ENCODE results near the gene PRAC2. TPM values are rescaled to one million over a fixed set of nuclear protein-coding genes. Genes with fewer than 3 reads are reported as not detected.

PRAC2 gene
- total and polyA plus RNA-seq, 2 of the 13 experiments (the other 11 are each of a cell fraction or from before 2014, with no cell fraction given) = not detected

- TF ChIP-seq HMGXB4 (CRISPR knock-in tag; IDR thresholded peaks at IDR 0.05; ENCODE audit: borderline replicate concordance in 1 of 2, low read depth in 1 of 2) (no peak), CEBPG (CRISPR knock-in tag; IDR thresholded peaks at IDR 0.05) (no peak), TBL1XR1 (IDR thresholded peaks at IDR 0.05; ENCODE audit: borderline replicate concordance, low read length, partially characterized antibody) (peak; percentile 59), SNRNP70 (IDR thresholded peaks at IDR 0.05; ENCODE audit: low read depth, low read length) (no peak), XBP1 (CRISPR knock-in tag; IDR thresholded peaks at IDR 0.05) (no peak), E2F2 (CRISPR knock-in tag; IDR thresholded peaks at IDR 0.05; ENCODE audit: borderline replicate concordance) (no peak), ZNF564 (CRISPR knock-in tag; IDR thresholded peaks at IDR 0.05) (no peak), THAP8 (CRISPR knock-in tag; IDR thresholded peaks at IDR 0.05; ENCODE audit: borderline replicate concordance) (no peak), TOE1 (CRISPR knock-in tag; IDR thresholded peaks at IDR 0.05) (no peak), ZNF576 (CRISPR knock-in tag; IDR thresholded peaks at IDR 0.05) (no peak), KAT2B (IDR thresholded peaks at IDR 0.05; ENCODE audit: borderline replicate concordance, low read depth, low read length) (no peak), ZNF225 (CRISPR knock-in tag; IDR thresholded peaks at IDR 0.05) (no peak), SKIL (CRISPR knock-in tag; IDR thresholded peaks at IDR 0.05; ENCODE audit: borderline replicate concordance) (peak; percentile 82), JUND (CRISPR knock-in tag; IDR thresholded peaks at IDR 0.05) (no peak), ZNF512B (CRISPR knock-in tag; IDR thresholded peaks at IDR 0.05; ENCODE audit: borderline replicate concordance) (peak; percentile 64; the same call in 1 of the 2 replicates), IRF1 (CRISPR knock-in tag; IDR thresholded peaks at IDR 0.05; ENCODE audit: low read depth) (no peak), HNF4A (CRISPR knock-in tag; IDR thresholded peaks at IDR 0.05) (peak; percentile 28; the same call in 1 of the 2 replicates)
Observed at GRCh38 chr17:48732688-48733629, 10.0 kb downstream of the PRAC2 start (continued).

Measured in HepG2 (cell line).